HG02852 (cell line): ENCODE measurements around the gene PTCSC3.

Experiments
- ATAC-seq: cut with Tn5 transposase; IDR thresholded peaks from one replicate; pipeline ENCODE4 v1.9.1; 2021; ENCODE audit warnings: mild to moderate bottlenecking, moderate library complexity; ENCODE audit not compliant: unreplicated experiment

Gene PTCSC3

DNA sequence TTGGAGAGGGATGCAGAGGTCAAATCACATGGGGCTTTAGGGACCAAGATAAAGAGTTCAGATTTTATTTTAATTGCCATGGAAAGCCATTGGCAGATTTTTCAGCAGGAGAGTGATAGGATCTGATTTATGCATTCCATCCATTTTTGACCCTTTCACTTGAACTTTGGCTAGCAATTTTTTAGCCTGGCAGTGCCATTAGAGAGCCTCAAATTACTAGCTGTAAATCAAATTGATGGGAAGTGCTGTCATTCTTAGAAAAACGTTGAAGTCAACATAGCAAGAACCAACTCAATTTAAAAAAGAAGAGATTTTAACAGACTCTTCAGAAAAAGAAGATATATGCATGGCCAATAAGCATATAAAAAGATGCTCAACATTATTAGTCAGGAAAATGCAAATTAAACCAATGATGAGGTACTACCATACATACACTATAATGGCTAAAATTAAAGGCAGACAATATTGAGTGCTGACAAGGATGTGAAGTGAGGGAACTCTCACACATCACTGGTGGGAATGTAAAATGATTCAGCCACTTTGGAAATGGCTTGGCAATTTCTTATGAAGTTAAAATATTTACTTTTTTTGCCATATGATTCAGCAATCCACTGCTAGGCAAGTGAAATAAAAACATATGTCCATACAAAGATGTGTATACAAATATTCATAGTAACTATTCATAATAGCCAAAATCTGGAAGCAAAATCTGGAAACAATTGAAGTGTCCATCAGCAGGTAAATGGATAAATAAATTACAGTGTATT lies 89.7 kb downstream of the PTCSC3 start:
- ATAC-seq: no peak

DNA sequence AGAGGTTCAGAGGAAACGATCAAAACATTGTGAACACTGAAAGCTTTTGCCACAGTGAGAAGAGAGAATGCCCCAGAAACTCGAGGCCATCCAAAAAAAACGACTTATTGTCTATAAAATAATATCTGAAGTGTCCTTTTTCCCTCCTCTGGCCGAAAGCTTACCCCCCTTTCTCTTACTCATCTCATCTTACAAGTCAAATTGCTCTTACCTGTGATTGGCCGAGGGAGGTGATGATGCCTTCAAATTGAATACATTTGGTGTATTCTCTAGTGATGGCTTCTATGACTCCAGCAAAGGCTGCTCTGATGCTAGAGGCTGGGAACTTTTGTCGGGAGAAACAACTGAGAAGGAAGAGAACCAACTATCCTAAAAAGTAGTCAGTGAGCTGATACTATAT lies 90.7 kb downstream of the PTCSC3 start:
- no peak for ATAC-seq
